ENCODE results near the gene RAB9A.
"Not testable (repeated sequence)": the region's sequence is repeated elsewhere in the genome, so short reads cannot be mapped to it uniquely, and the experiment has no call there.

RAB9A gene

GRCh38 chrX:13721371-13721770 lies 32.4 kb downstream of the RAB9A start:
- no peak overlapping the region for H3K27ac ChIP-seq (ENCODE audit: low read depth, low read length)
- no peak overlapping the region for H4K91ac ChIP-seq (ENCODE audit: low read depth, low read length)
- no peak overlapping the region for H4K12ac ChIP-seq (ENCODE audit: low read depth, low read length)
- H3K18ac ChIP-seq (ENCODE audit: low read length): no peak overlapping the region
- H3K79me1 ChIP-seq (ENCODE audit: low read length): peaks cover 2% of the 10 kb centered on the region
- H3K79me2 ChIP-seq (ENCODE audit: control insufficient read depth, insufficient read depth, low read length, poor library complexity): no peaks in the 10 kb centered on the region
- WGBS (ENCODE audit: extremely low coverage, insufficient coverage, insufficient read length): no CpG with 5 or more reads among the region's 4 CpGs
- H2BK5ac ChIP-seq (ENCODE audit: low read depth, low read length, poor library complexity): no peak overlapping the region
- H2BK12ac ChIP-seq (ENCODE audit: low read length): no peak overlapping the region
- H3K9me3 ChIP-seq (ENCODE audit: insufficient read depth, low read depth, low read length): no peaks in the 10 kb centered on the region
- H3K4ac ChIP-seq (ENCODE audit: low read depth, low read length): peak overlapping the region; percentile 55
- no peak overlapping the region for H3K9ac ChIP-seq (ENCODE audit: low read length)
- no peaks in the 10 kb centered on the region for H3K27me3 ChIP-seq (ENCODE audit: insufficient read depth, low read length)
- peaks cover 3 to 11% of the 10 kb centered on the region in 2 experiments for H3K36me3 ChIP-seq (ENCODE audit: control insufficient read depth in 1 of 2, insufficient read depth in 2 of 2, low read length in 2 of 2)
- H3K4me2 ChIP-seq (ENCODE audit: low read length): no peak overlapping the region
- no peak for DNase-seq
- H2AFZ ChIP-seq (ENCODE audit: insufficient read depth, low read length, poor library complexity): no peak overlapping the region
- H2BK120ac ChIP-seq (ENCODE audit: insufficient read depth, low read length, poor library complexity): no peak overlapping the region
- H3K23ac ChIP-seq (ENCODE audit: low read length): no peak overlapping the region
- no peak overlapping the region for H4K8ac ChIP-seq (ENCODE audit: low read depth, low read length)
- peaks cover 0 to 4% of the 10 kb centered on the region in 2 experiments for H3K4me1 ChIP-seq (ENCODE audit: control insufficient read depth in 1 of 2, insufficient read depth in 2 of 2, low read length in 2 of 2)
- no peak overlapping the region for H2AK5ac ChIP-seq (ENCODE audit: low read length)
- H3K14ac ChIP-seq (ENCODE audit: low read length): no peak overlapping the region
- H3K4me3 ChIP-seq (ENCODE audit: low read depth, low read length): no peak overlapping the region

GRCh38 chrX:13721819-13722519 lies 33.0 kb downstream of the RAB9A start:
- Histone ChIP-seq H3K4me2 (ENCODE audit: low read length) (no peak overlapping the region), H4K12ac (ENCODE audit: low read depth, low read length) (no peak overlapping the region), H2BK12ac (ENCODE audit: low read length) (no peak overlapping the region), H3K79me1 (ENCODE audit: low read length) (peaks cover 2% of the 10 kb centered on the region), H3K4ac (ENCODE audit: low read depth, low read length) (no peak overlapping the region), H2BK120ac (ENCODE audit: insufficient read depth, low read length, poor library complexity) (no peak overlapping the region), H2AK5ac (ENCODE audit: low read length) (no peak overlapping the region), H2AFZ (ENCODE audit: insufficient read depth, low read length, poor library complexity) (no peak overlapping the region), H3K79me2 (ENCODE audit: control insufficient read depth, insufficient read depth, low read length, poor library complexity) (no peaks in the 10 kb centered on the region), H2BK5ac (ENCODE audit: low read depth, low read length, poor library complexity) (no peak overlapping the region), H3K14ac (ENCODE audit: low read length) (no peak overlapping the region), H3K27me3 (ENCODE audit: insufficient read depth, low read length) (no peaks in the 10 kb centered on the region), H3K9ac (ENCODE audit: low read length) (no peak overlapping the region), H4K91ac (ENCODE audit: low read depth, low read length) (no peak overlapping the region), H4K8ac (ENCODE audit: low read depth, low read length) (no peak overlapping the region), H3K36me3 (ENCODE audit: control insufficient read depth in 1 of 2, insufficient read depth in 2 of 2, low read length in 2 of 2) (peaks cover 2 to 9% of the 10 kb centered on the region in 2 experiments), H3K4me1 (ENCODE audit: control insufficient read depth in 1 of 2, insufficient read depth in 2 of 2, low read length in 2 of 2) (peaks cover 0 to 4% of the 10 kb centered on the region in 2 experiments), H3K23ac (ENCODE audit: low read length) (no peak overlapping the region), H3K27ac (ENCODE audit: low read depth, low read length) (no peak overlapping the region), H3K18ac (ENCODE audit: low read length) (no peak overlapping the region), H3K9me3 (ENCODE audit: insufficient read depth, low read depth, low read length) (no peaks in the 10 kb centered on the region), H3K4me3 (ENCODE audit: low read depth, low read length) (no peak overlapping the region)
- DNase-seq: no peak
- WGBS (ENCODE audit: extremely low coverage, insufficient coverage, insufficient read length): no CpG with 5 or more reads among the region's 7 CpGs

- not testable (repeated sequence) for H3K4me1 ChIP-seq (ENCODE audit: control insufficient read depth in 1 of 2, insufficient read depth in 2 of 2, low read length in 2 of 2); H4K12ac ChIP-seq (ENCODE audit: low read depth, low read length)
- WGBS (ENCODE audit: extremely low coverage, insufficient coverage, insufficient read length): no CpG with 5 or more reads among the region's 9 CpGs
Observed at GRCh38 chrX:13724878-13725277, 36.0 kb downstream of the RAB9A start.

GRCh38 chrX:13726583-13726982 lies 37.7 kb downstream of the RAB9A start:
- H2BK5ac ChIP-seq (ENCODE audit: low read depth, low read length, poor library complexity); H3K4me3 ChIP-seq (ENCODE audit: low read depth, low read length); H4K91ac ChIP-seq (ENCODE audit: low read depth, low read length); H3K18ac ChIP-seq (ENCODE audit: low read length); H3K27me3 ChIP-seq (ENCODE audit: insufficient read depth, low read length); H4K8ac ChIP-seq (ENCODE audit: low read depth, low read length); H3K36me3 ChIP-seq (ENCODE audit: control insufficient read depth in 1 of 2, insufficient read depth in 2 of 2, low read length in 2 of 2); H3K14ac ChIP-seq (ENCODE audit: low read length); H3K4me2 ChIP-seq (ENCODE audit: low read length); H3K79me2 ChIP-seq (ENCODE audit: control insufficient read depth, insufficient read depth, low read length, poor library complexity); H3K79me1 ChIP-seq (ENCODE audit: low read length); H3K4ac ChIP-seq (ENCODE audit: low read depth, low read length); H3K4me1 ChIP-seq (ENCODE audit: control insufficient read depth in 1 of 2, insufficient read depth in 2 of 2, low read length in 2 of 2); H3K9me3 ChIP-seq (ENCODE audit: insufficient read depth, low read depth, low read length); H2BK12ac ChIP-seq (ENCODE audit: low read length); H3K27ac ChIP-seq (ENCODE audit: low read depth, low read length); H2BK120ac ChIP-seq (ENCODE audit: insufficient read depth, low read length, poor library complexity); H3K23ac ChIP-seq (ENCODE audit: low read length); DNase-seq; H2AK5ac ChIP-seq (ENCODE audit: low read length); H3K9ac ChIP-seq (ENCODE audit: low read length); H4K12ac ChIP-seq (ENCODE audit: low read depth, low read length); H2AFZ ChIP-seq (ENCODE audit: insufficient read depth, low read length, poor library complexity): not testable (repeated sequence)
- no CpG with 5 or more reads among the region's 2 CpGs for WGBS (ENCODE audit: extremely low coverage, insufficient coverage, insufficient read length)

More at GRCh38 chrX:13724878-13725277, 36.0 kb downstream of the RAB9A start:
- H3K14ac ChIP-seq (ENCODE audit: low read length); H3K27me3 ChIP-seq (ENCODE audit: insufficient read depth, low read length); H2BK12ac ChIP-seq (ENCODE audit: low read length); H3K79me1 ChIP-seq (ENCODE audit: low read length); H3K9me3 ChIP-seq (ENCODE audit: insufficient read depth, low read depth, low read length); H2BK120ac ChIP-seq (ENCODE audit: insufficient read depth, low read length, poor library complexity); H3K36me3 ChIP-seq (ENCODE audit: control insufficient read depth in 1 of 2, insufficient read depth in 2 of 2, low read length in 2 of 2); H2AK5ac ChIP-seq (ENCODE audit: low read length); H2BK5ac ChIP-seq (ENCODE audit: low read depth, low read length, poor library complexity); H3K23ac ChIP-seq (ENCODE audit: low read length); H3K9ac ChIP-seq (ENCODE audit: low read length); H2AFZ ChIP-seq (ENCODE audit: insufficient read depth, low read length, poor library complexity); DNase-seq; H3K4me2 ChIP-seq (ENCODE audit: low read length); H3K18ac ChIP-seq (ENCODE audit: low read length); H4K8ac ChIP-seq (ENCODE audit: low read depth, low read length); H3K4ac ChIP-seq (ENCODE audit: low read depth, low read length); H4K91ac ChIP-seq (ENCODE audit: low read depth, low read length); H3K27ac ChIP-seq (ENCODE audit: low read depth, low read length); H3K4me3 ChIP-seq (ENCODE audit: low read depth, low read length); H3K79me2 ChIP-seq (ENCODE audit: control insufficient read depth, insufficient read depth, low read length, poor library complexity): not testable (repeated sequence)
